GM12878 (cell line): ENCODE measurements around the gene SLC38A3. TPM values are rescaled to one million over a fixed set of nuclear protein-coding genes. Genes with fewer than 3 reads are reported as not detected.

Source experiments
- ATAC-seq: fragments of 200-7000 bp; cut with Tn5 transposase; 3 replicates; pipeline ENCODE4 v1.9.1; 2020; ENCODE audit warnings: mild to moderate bottlenecking, moderate library complexity
- BruUV-seq: library from RNA; stranded (reverse); fragments of 400-500 nt; replicated peaks from 2 replicates; lab custom pipeline; 2021; lab: Mats Ljungman, UMichigan
- CTCF ChIA-PET: fragments of 300-600 bp; sonication (Branson Sonifier 250); formaldehyde crosslinking; extraction: SDS; loops from one replicate; lab custom pipeline; 2021; ENCODE audit warnings: inconsistent platforms; lab: Yijun Ruan, JAX
- POLR2A ChIA-PET: fragments of 350-600 bp; formaldehyde crosslinking; extraction: SDS; loops from one replicate; lab custom pipeline; 2021; ENCODE audit warnings: inconsistent platforms; lab: Charles Lee
- RAD21 ChIA-PET: fragments of 300-600 bp; sonication (Branson Sonifier 250); formaldehyde crosslinking; loops from one replicate; lab custom pipeline; 2023; ENCODE audit warnings: antibody characterized with exemption; ENCODE audit not compliant: unreplicated experiment; lab: Charles Lee
- SMC1A ChIA-PET: fragments of 300-600 bp; sonication (Branson Sonifier 250); formaldehyde crosslinking; loops from one replicate; lab custom pipeline; 2023; ENCODE audit not compliant: unreplicated experiment, uncharacterized antibody; lab: Charles Lee
- DNase-seq: peaks from one replicate; pipeline ENCODE4 v3.0.0-alpha.2; 2011; ENCODE audit warnings: low read depth, low spot score
- FAIRE-seq: peaks from 3 replicates; lab custom pipeline; 2011; peaks lifted over from hg19 to GRCh38; lab: Jason Lieb, UNC
- H2AFZ ChIP-seq: 2 replicates; pipeline ENCODE4 v1.6.0; 2011; ENCODE audit warnings: low read depth, low read length, control low read depth; ENCODE audit not compliant: control insufficient read depth
- H3K27ac ChIP-seq: 2 replicates; pipeline ENCODE4 v1.5.1; 2011; ENCODE audit warnings: control low read depth; ENCODE audit not compliant: control insufficient read depth, insufficient read depth
- H3K27me3 ChIP-seq, 2 experiments: replicated peaks in 1 of 2; 2 replicates each; pipeline versions ENCODE4 v1.6.0 to v1.6.1; 2011; ENCODE audit warnings: low read length in 1 of 2; ENCODE audit not compliant: control insufficient read depth in 2 of 2, insufficient read depth in 2 of 2
- H3K36me3 ChIP-seq, 2 experiments: 2 replicates each; pipeline ENCODE4 v1.5.1; 2011; ENCODE audit warnings: low read length in 1 of 2; ENCODE audit not compliant: control insufficient read depth in 2 of 2, insufficient read depth in 2 of 2
- H3K4me1 ChIP-seq: 2 replicates; pipeline ENCODE4 v1.6.1; 2011; ENCODE audit warnings: mild to moderate bottlenecking, low read length, moderate library complexity, mixed read lengths; ENCODE audit not compliant: control insufficient read depth, insufficient read depth
- H3K4me2 ChIP-seq: 2 replicates; pipeline ENCODE4 v1.6.0; 2011; ENCODE audit warnings: control low read depth; ENCODE audit not compliant: control insufficient read depth, insufficient read depth
- H3K4me3 ChIP-seq: fragments of 200-600 bp; sonication (generic); 2 replicates; pipeline ENCODE4 v1.5.1; 2016
- H3K79me2 ChIP-seq: 2 replicates; pipeline ENCODE4 v1.6.0; 2011; ENCODE audit warnings: low read length; ENCODE audit not compliant: control insufficient read depth, insufficient read depth
- H3K9ac ChIP-seq: 2 replicates; pipeline ENCODE4 v1.8.0; 2011; ENCODE audit warnings: low read length, control low read depth, mixed read lengths; ENCODE audit not compliant: control insufficient read depth, insufficient read depth
- H3K9me3 ChIP-seq: replicated peaks from 3 replicates; pipeline ENCODE4 v1.5.1; 2011; ENCODE audit warnings: mild to moderate bottlenecking, low read length; ENCODE audit not compliant: control insufficient read depth, insufficient read depth
- H4K20me1 ChIP-seq: 2 replicates; pipeline ENCODE4 v1.6.0; 2011; ENCODE audit not compliant: control insufficient read depth, insufficient read depth
- IKZF2 ChIP-seq, 2 experiments: fragments of 450-650 bp; IDR thresholded peaks; 2 replicates each; pipeline ENCODE4 v1.6.1; 2017; ENCODE audit warnings: mild to moderate bottlenecking in 2 of 2, moderate library complexity in 2 of 2
- PAX5 ChIP-seq: IDR thresholded peaks from 2 replicates; pipeline ENCODE4 v1.6.1; 2011; ENCODE audit warnings: low read depth, low read length, borderline replicate concordance
- POLR2AphosphoS5 ChIP-seq: IDR thresholded peaks from 2 replicates; pipeline ENCODE4 v1.6.1; 2011; ENCODE audit warnings: mild to moderate bottlenecking, low read length, inconsistent platforms
- POU2F2 ChIP-seq: IDR thresholded peaks from 3 replicates; pipeline ENCODE4 v1.6.1; 2011; ENCODE audit warnings: low read depth, mild to moderate bottlenecking, low read length, borderline replicate concordance
- RAD51 ChIP-seq: fragments of 450-650 bp; IDR thresholded peaks from 2 replicates; pipeline ENCODE4 v1.6.1; 2016; ENCODE audit warnings: moderate library complexity, mild to moderate bottlenecking, inconsistent platforms
- SMARCA5 ChIP-seq: fragments of 450-650 bp; IDR thresholded peaks from 2 replicates; pipeline ENCODE4 v1.6.1; 2017; ENCODE audit warnings: mild to moderate bottlenecking
- SREBF2 ChIP-seq: IDR thresholded peaks from 2 replicates; pipeline ENCODE4 v1.6.1; 2012; ENCODE audit warnings: mild to moderate bottlenecking, low read length
- TCF12 ChIP-seq: IDR thresholded peaks from 2 replicates; pipeline ENCODE4 v1.6.1; 2011; ENCODE audit warnings: low read depth, mild to moderate bottlenecking, low read length
- YY1 ChIP-seq: IDR thresholded peaks from 2 replicates; pipeline ENCODE4 v1.6.1; 2011; ENCODE audit warnings: low read depth, mild to moderate bottlenecking, low read length
- ZNF207 ChIP-seq: fragments of 450-650 bp; IDR thresholded peaks from 2 replicates; pipeline ENCODE4 v1.6.1; 2014; ENCODE audit warnings: antibody characterized with exemption, mild to moderate bottlenecking, borderline replicate concordance
- WGBS: methylation state at CpG from one replicate; pipeline ENCODE4 v1.1.6; 2016; ENCODE audit warnings: low lambda C conversion rate; ENCODE audit not compliant: insufficient replicate concordance, insufficient coverage; ENCODE audit errors: missing lambda C conversion rate; 5-methylcytosine and 5-hydroxymethylcytosine counted together
- in situ Hi-C: fragments of 300-500 bp; cut with MboI; formaldehyde crosslinking; loops from 9 replicates; pipeline ENCODE4 v1.14.3; 2018; ENCODE audit warnings: mixed read lengths
- intact Hi-C: fragments of 100-400 bp; cut with micrococcal nuclease; formaldehyde crosslinking; loops from one replicate; pipeline ENCODE4 v1.14.2; 2022; ENCODE audit not compliant: unreplicated experiment
- polyA plus RNA-seq, 11 experiments: library from polyadenylated mRNA; depleted of rRNA in 4 of 11; unstranded in 6 of 11; stranded (reverse) in 5 of 11; fragments of >200 nt; fragmentation: Nextera tagmentation in 4 of 11; fragmentation: Illumina TruSeq in 1 of 11; extraction: Ambion mirVana in 4 of 11; extraction: Trizol in 1 of 11; gene quantifications; 1 replicate in 1 of 11; 2 replicates in 10 of 11; pipeline versions ENCODE4 v1.2.1 to v1.2.3, GENCODE V29; 2011 to 2016; ENCODE audit warnings: inconsistent platforms in 2 of 11, missing spikeins in 2 of 11, low read depth in 1 of 11
- total RNA-seq, 4 experiments: library from RNA; depleted of rRNA in 3 of 4; stranded (reverse); fragments of >200 nt in 3 of 4; fragmentation: Illumina TruSeq in 1 of 4; extraction: Trizol in 1 of 4; gene quantifications; 2 replicates each; pipeline versions ENCODE4 v1.2.1 to v1.2.3, GENCODE V29; 2013 to 2021
- TF ChIP-seq, protein P1 (sequence below): fragments of 450-650 bp; IDR thresholded peaks from 2 replicates; pipeline ENCODE4 v1.6.1; 2018; ENCODE audit warnings: mild to moderate bottlenecking, low read depth, moderate library complexity; ENCODE audit not compliant: partially characterized antibody
- TF ChIP-seq, protein P2 (sequence below): fragments of 450-650 bp; IDR thresholded peaks from 2 replicates; pipeline ENCODE4 v1.6.1; 2016; ENCODE audit warnings: mild to moderate bottlenecking
- TF ChIP-seq, protein P3 (sequence below): fragments of 450-650 bp; IDR thresholded peaks from 2 replicates; pipeline ENCODE4 v1.6.1; 2017; ENCODE audit warnings: borderline replicate concordance
- TF ChIP-seq, protein P4 (sequence below): fragments of 150-350 bp; IDR thresholded peaks from 2 replicates; pipeline ENCODE4 v1.6.1; 2016; ENCODE audit warnings: low read depth, low read length

The SLC38A3 gene
- total and polyA plus RNA-seq, 10 of the 15 experiments (the other 5 are each of a cell fraction or from before 2014, with no cell fraction given), result 0.14 TPM; not detected in 9

DNA sequence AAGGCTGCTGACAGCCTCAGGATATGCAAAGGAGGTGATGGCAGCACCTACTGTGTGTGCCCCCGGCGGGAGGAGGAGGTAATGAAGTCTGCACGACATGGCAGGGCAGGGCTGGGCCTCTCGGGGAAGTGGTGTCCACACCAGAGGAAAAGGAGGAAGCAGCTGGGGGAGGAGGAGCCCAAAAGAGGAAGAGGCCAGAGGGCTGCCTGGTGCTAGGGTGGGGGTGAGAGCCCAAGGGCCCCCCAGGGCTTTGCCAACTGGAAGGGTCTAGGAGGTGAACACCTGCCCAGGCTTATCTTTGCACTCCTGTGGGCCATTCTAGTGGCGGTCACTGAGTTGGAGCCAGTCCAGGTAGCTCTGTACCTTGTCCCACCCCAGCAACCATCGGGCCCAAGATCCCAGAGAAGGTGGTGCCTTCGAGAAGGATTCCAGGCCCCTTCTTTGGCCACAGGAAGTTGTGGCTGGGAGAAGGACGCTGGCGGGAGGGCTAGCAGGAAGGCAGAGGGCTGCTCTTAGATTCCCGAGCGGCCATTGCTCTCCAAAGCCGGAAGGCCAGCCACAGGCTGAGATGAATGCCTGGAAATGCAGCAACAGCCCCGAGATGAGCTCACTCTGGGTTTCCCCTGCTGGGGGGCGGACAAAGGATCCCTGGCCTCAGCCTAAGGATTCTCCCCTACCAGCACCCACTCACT is 37.9 kb downstream of the SLC38A3 start:
- 6% methylated on average over 14 of the region's 14 CpGs for WGBS
- no peak for DNase-seq
- Histone ChIP-seq H2AFZ (no peak overlapping the region; the same call in 1 of the 2 replicates), H3K79me2 (peaks cover 87% of the 10 kb centered on the region), H4K20me1 (peaks cover 19% of the 10 kb centered on the region), H3K4me3 (peak overlapping the region; percentile 64), H3K27me3 (no peaks in the 10 kb centered on the region), H3K27ac (peak overlapping the region; percentile 82), H3K36me3 (peaks cover 6 to 7% of the 10 kb centered on the region in 2 experiments; a peak in 3 of 4 replicates), H3K4me2 (peak overlapping the region; percentile 90), H3K4me1 (peaks cover 58% of the 10 kb centered on the region), H3K9ac (peak overlapping the region; percentile 49), H3K9me3 (no peaks in the 10 kb centered on the region)
- ChIA-PET POLR2A (interaction anchor here (0.6 to 2.3 kb wide), 7 partner anchors 9 to 913 kb away, joined by 3 to 9 read pairs (median 3); no protein-coding TSS in a partner anchor), CTCF (interaction anchor here (0.9 to 3.6 kb wide), 3 partner anchors 16 to 48 kb away, joined by 5 to 42 read pairs (median 6); no protein-coding TSS in a partner anchor), SMC1A (interaction anchor here (1.0 to 3.2 kb wide), 3 partner anchors 14 to 29 kb away, joined by 4 to 15 read pairs (median 4); no protein-coding TSS in a partner anchor), RAD21 (interaction anchor here (0.6 to 5.1 kb wide), 5 partner anchors 13 to 404 kb away, joined by 3 to 36 read pairs (median 3); no protein-coding TSS in a partner anchor)
- peak; percentile 19 for ATAC-seq
- intact Hi-C loops (no loop called here), in situ Hi-C loops (no loop called here)
- no peak for FAIRE-seq
- BruUV-seq, result no TSS peak
- TF ChIP-seq RAD51 (no peak), POLR2AphosphoS5 (no peak; the same call in 1 of the 2 replicates), TCF12 (0 out of 2 replicates have a peak, but pooled peaks have one; percentile 16), IKZF2 (IDR thresholded peaks at IDR 0.05) (peak; percentile 14 to 27; a peak in 2 of 4 replicates), PAX5 (no peak), ZNF207 (no peak), SREBF2 (no peak), YY1 (peak; percentile 76), POU2F2 (0 out of 3 replicates have a peak, but pooled peaks have one; percentile 18), SMARCA5 (no peak)
- TF ChIP-seq, protein P1, sequence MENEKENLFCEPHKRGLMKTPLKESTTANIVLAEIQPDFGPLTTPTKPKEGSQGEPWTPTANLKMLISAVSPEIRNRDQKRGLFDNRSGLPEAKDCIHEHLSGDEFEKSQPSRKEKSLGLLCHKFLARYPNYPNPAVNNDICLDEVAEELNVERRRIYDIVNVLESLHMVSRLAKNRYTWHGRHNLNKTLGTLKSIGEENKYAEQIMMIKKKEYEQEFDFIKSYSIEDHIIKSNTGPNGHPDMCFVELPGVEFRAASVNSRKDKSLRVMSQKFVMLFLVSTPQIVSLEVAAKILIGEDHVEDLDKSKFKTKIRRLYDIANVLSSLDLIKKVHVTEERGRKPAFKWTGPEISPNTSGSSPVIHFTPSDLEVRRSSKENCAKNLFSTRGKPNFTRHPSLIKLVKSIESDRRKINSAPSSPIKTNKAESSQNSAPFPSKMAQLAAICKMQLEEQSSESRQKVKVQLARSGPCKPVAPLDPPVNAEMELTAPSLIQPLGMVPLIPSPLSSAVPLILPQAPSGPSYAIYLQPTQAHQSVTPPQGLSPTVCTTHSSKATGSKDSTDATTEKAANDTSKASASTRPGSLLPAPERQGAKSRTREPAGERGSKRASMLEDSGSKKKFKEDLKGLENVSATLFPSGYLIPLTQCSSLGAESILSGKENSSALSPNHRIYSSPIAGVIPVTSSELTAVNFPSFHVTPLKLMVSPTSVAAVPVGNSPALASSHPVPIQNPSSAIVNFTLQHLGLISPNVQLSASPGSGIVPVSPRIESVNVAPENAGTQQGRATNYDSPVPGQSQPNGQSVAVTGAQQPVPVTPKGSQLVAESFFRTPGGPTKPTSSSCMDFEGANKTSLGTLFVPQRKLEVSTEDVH, result no peak
- TF ChIP-seq, protein P2, sequence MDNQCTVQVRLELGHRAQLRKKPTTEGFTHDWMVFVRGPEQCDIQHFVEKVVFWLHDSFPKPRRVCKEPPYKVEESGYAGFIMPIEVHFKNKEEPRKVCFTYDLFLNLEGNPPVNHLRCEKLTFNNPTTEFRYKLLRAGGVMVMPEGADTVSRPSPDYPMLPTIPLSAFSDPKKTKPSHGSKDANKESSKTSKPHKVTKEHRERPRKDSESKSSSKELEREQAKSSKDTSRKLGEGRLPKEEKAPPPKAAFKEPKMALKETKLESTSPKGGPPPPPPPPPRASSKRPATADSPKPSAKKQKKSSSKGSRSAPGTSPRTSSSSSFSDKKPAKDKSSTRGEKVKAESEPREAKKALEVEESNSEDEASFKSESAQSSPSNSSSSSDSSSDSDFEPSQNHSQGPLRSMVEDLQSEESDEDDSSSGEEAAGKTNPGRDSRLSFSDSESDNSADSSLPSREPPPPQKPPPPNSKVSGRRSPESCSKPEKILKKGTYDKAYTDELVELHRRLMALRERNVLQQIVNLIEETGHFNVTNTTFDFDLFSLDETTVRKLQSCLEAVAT, result no peak
- TF ChIP-seq, protein P3, sequence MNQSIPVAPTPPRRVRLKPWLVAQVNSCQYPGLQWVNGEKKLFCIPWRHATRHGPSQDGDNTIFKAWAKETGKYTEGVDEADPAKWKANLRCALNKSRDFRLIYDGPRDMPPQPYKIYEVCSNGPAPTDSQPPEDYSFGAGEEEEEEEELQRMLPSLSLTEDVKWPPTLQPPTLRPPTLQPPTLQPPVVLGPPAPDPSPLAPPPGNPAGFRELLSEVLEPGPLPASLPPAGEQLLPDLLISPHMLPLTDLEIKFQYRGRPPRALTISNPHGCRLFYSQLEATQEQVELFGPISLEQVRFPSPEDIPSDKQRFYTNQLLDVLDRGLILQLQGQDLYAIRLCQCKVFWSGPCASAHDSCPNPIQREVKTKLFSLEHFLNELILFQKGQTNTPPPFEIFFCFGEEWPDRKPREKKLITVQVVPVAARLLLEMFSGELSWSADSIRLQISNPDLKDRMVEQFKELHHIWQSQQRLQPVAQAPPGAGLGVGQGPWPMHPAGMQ, result no peak
- TF ChIP-seq, protein P4, sequence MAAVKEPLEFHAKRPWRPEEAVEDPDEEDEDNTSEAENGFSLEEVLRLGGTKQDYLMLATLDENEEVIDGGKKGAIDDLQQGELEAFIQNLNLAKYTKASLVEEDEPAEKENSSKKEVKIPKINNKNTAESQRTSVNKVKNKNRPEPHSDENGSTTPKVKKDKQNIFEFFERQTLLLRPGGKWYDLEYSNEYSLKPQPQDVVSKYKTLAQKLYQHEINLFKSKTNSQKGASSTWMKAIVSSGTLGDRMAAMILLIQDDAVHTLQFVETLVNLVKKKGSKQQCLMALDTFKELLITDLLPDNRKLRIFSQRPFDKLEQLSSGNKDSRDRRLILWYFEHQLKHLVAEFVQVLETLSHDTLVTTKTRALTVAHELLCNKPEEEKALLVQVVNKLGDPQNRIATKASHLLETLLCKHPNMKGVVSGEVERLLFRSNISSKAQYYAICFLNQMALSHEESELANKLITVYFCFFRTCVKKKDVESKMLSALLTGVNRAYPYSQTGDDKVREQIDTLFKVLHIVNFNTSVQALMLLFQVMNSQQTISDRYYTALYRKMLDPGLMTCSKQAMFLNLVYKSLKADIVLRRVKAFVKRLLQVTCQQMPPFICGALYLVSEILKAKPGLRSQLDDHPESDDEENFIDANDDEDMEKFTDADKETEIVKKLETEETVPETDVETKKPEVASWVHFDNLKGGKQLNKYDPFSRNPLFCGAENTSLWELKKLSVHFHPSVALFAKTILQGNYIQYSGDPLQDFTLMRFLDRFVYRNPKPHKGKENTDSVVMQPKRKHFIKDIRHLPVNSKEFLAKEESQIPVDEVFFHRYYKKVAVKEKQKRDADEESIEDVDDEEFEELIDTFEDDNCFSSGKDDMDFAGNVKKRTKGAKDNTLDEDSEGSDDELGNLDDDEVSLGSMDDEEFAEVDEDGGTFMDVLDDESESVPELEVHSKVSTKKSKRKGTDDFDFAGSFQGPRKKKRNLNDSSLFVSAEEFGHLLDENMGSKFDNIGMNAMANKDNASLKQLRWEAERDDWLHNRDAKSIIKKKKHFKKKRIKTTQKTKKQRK, result no peak
